HG03575 (cell line): ENCODE results near the gene PKDCC.
"Not testable (repeated sequence)": the region's sequence is repeated elsewhere in the genome, so short reads cannot be mapped to it uniquely, and the experiment has no call there.

Source experiments
- ATAC-seq: cut with Tn5 transposase; IDR thresholded peaks from one replicate; pipeline ENCODE4 v1.9.1; 2021; ENCODE audit not compliant: unreplicated experiment, insufficient number of reproducible peaks, low FRiP score; ENCODE audit errors: extremely low read depth

The PKDCC gene

DNA sequence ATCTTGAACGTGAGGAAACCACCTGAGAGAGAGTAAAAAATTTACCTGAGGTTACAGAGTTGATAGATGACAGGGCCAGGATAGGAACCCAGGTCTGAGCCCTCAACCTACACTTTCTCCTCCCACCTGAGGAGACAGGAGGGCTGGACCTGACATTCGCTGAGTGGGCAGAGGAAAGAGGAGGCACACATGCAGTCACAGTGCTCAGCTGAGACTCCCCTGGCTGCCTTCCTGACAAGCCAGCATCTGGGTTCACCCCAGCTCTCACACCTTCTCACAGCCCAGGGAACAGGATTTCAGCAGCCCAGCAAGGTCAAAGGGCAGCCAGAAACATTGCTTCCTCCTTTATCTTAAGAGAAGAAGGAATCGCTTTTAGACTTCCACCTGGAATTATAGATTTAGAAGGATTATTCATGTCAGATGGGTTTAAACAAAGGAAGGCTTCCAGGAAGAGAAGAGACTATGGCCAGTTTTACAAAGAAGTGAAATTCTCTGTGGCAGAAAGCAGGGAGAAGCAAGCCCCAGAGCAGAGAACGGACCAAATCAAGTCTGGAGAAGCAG is 18.1 kb upstream of the PKDCC start:
- ATAC-seq, result no peak

DNA sequence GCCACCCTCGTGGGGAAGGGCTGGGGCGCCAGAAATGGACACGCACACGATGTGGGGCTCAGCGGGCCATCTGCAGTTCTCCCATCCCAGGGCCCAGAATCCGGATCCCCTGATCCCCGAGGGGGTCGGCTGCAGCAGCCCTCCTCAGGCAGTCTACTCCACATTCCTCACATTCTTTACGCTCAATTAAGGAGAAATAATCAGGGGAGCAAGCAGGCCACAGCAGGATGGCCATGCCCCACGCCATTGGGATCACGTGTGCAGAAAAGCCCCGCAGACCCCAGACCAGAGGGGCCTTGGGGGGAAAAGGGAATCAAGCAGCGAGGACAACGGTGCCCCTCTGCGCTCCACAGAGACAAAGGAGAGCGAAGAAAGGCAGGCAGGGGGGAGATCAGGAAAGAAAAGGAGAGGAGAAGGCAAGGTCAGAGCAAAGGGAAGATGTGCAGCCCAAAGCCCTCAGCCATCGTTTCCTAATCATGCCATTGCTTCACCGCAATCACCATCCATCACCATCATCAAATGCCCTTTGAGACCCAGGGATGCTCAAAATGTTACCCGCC is 17.5 kb upstream of the PKDCC start:
- ATAC-seq, result no peak

DNA sequence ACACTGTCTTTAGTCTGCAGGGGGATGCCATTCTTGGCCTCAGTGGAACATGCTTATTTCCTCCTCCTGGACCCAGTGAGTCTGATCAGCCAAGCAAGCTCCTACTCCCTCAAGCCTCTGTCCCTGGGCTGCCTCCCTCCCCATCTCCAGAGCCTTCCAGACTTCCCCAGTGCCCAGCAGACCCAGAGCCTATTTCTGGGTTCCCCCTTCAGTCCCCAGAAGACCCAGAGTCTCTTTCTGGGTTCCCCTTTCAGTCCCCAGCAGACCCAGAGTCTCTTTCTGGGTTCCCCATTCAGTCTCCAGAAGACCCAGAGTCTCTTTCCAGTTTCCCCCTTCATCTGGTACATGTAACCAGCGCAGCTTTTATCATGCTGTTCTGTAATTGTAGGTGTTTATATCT is 17.0 kb upstream of the PKDCC start:
- no peak for ATAC-seq

DNA sequence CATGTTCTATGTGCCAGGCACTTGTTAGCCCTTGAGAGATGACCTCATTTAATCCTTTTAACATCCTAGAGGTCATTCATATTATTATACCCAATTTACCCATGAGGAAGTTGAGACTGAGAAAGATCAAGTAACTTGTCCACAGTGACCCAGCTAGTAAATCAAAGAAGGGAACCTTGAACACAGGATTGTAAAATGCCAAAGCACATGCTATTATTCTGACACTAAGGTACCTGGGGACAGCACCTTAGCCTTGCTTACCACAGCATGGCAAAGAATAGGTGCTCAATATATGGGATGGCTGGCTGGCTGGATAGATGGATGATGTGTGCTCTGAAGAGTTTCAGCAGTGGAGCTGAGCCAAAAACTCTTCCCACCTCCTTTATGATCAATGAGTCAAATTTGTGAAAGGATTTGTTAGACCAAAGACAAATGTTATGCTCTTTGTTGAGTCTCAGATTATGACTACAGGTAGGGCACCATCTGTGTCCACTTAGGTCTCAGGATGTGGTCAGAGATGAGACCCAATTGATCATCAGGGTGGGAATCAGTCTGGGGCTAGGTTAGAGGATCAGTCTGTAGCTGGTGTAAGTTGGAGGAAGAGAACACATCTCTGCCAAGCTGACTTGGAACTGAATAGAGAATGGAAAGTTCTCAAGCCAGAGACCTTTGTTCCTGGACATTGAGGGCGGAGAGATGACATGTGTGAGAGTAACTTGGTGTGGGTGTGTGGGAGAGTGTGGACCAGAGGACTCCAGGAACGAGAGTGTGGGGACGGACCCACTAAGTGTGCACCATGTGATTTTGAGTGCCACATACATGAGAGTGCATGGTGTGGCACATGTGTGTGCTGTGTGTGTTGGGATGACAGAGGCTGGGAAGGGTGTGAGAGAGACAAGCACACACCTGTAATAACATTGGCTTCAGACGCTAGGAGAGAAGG is 16.3 kb upstream of the PKDCC start:
- no peak for ATAC-seq

DNA sequence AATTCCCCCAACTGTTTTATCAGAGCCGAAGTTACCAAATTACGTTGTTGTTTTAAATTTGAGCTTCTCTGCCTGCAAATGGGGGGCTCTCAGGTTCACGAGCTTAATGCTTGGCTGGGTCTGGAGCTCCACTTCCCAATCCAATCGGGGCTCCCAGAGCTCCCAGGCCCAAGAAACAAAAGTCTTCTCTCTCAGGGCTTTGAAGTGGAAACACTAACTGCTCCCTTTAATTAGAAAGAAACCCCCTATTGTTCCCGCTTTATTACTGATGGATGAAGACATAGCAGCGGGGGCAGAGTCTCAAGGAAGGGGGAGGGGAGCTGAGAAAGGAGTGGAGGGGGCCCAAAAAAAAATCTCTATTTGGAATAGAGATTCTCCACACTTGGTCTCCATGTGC is 15.6 kb upstream of the PKDCC start:
- ATAC-seq, result no peak

DNA sequence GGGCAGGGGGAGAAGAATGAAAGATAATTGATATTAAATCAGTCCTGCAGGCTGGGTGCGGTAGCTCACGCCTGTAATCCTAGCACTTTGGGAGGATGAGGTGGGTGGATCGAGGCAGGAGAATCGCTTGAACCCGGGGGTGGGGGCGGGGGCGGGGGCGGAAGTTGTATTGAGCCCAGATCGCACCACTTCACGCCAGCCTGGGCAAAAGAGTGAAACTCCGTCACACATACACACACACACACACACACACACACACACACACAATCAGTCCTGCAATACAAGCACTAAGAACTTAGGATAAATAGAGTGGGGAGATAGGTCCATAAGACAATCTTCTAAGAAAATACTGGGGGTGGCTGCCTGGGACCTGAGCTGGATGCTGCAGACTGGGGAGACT is 15.1 kb upstream of the PKDCC start:
- ATAC-seq, result no peak

DNA sequence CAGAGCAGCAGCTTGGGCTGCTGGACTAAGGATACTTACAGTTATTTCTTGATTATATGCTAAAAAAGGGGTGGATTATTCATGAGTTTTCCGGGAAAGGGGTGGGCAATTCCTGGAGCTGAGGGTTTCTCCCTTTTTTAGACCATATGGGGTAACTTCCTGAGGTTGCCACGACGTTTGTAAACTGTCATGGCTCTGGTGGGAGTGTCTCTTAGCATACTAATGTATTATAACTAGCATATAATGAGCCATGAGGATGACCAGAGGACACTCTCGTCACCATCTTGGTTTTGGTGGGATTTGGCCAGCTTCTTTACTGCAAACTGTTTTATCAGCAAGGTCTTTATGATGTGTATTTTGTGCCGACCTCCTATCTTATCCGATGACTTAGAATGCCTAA is 13.7 kb upstream of the PKDCC start:
- ATAC-seq, result not testable (repeated sequence)

DNA sequence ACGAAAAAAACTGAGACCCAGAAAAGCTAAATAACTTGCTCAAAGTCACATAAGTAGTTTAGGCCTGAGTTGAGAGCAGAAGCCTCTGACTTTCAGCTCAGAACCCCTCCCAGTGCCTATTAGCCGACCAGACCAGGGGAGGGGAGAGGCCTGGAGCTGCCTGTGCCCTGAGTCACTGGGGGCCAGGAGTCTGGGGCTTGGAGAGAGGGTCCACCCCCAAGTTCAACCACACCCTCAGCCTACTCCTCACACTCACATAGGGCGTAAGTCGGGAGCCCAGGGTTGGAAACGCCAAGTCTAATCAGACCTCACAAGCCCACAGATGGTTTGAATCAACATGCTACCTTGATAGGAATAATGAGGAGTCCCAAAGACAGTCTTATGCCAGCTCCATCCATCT is 12.6 kb upstream of the PKDCC start:
- no peak for ATAC-seq

DNA sequence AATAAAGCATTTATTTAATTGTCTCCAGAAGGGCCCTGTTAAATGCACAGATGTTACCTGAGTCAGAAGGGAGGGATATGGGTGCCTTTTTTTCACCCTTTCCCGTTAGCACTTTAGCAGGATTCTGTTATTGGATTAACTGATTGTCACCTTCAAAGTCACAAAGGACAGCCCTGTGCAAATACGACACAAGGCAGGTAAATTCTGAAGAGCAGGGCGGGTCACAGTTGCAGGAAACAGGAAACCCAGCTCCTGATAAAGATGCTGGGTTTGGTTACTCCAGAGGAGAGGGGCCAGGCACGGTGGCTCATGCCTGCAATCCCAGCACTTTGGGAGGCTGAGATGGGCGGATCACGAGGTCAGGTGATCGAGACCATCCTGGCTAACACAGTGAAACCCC is 11.4 kb upstream of the PKDCC start:
- no peak for ATAC-seq

DNA sequence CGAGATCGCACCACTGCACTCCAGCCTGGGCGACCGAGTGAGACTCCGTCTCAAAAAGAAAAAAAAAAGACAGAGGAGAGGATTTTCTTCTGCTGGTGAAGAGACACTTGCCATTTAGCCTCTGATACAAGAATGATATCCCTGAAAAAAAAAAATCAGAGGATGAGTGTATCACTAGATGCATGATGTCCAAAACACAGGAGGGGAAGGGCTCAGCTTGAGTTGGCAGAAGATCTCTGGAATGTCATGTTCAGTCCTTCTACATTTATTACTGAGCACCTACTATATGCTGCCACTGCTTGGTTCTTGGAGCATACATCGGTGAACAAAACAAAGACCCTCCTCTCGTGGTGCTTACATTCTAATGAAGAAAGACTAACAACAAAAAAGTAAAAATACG is 10.9 kb upstream of the PKDCC start:
- ATAC-seq, result no peak

DNA sequence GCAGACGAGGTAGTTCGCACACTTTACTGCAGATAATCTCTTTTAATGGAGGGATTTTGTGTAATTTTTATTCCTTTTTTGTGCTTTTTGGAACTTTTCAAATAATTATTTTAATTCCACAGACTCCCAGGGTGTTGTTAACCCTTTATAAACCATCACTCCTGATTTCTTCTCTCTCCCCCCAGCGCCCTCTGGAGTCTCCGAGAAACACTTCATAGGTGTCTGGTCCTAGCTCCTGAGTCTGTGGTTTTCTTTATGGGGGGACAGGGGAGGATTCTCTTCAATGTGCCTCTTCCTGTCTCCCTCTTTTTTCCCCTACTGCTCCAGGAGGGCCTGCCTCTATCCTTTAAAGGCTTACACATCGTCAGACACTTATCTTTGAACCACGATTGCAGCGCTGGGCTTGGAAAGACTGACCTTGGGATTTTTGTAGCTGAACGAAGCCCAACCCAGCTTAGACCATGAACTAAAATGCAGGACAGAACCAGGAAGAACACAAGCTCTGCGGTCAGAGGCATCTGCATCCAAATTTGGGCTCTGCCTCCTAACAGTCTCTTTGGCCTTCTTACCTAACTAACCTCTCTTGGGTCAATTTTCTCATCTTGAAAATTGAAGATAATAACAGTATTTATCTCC is 7.1 kb upstream of the PKDCC start:
- no peak for ATAC-seq

DNA sequence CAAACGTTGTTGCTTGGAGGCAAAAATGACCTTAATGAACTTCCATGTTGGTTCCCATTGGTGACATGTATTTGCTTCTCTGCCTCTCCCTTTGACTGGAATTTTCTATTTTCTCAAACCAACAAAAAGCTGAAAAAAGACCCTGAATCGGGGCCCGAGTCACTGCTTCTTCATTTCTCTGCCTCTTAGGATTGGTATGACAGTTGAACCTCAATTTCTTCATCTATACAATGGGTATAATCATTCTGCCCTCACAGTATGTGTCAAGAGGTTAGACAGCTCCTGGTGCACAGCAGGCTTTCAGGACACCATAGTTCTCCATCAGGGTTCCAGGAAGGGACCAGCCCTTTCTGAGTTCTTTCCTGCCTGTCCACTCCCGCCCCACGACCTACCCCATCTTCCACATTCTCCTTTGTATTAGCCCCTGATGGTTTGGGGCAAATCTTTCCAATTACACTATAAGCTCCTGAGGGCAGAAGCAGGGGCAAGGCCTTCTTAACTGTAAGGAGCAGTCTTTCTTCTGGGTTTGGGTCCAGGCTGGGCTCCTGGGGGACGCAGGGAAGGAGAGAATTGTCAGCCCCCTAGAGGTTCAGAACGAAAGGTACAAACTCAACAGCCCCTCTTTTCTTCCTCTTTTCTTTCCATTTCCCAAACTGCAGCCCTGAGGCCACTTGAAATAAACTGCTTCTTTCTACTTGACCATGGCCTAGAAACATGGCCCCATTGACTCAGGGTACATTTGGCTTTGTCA is 6.3 kb upstream of the PKDCC start:
- ATAC-seq, result no peak

DNA sequence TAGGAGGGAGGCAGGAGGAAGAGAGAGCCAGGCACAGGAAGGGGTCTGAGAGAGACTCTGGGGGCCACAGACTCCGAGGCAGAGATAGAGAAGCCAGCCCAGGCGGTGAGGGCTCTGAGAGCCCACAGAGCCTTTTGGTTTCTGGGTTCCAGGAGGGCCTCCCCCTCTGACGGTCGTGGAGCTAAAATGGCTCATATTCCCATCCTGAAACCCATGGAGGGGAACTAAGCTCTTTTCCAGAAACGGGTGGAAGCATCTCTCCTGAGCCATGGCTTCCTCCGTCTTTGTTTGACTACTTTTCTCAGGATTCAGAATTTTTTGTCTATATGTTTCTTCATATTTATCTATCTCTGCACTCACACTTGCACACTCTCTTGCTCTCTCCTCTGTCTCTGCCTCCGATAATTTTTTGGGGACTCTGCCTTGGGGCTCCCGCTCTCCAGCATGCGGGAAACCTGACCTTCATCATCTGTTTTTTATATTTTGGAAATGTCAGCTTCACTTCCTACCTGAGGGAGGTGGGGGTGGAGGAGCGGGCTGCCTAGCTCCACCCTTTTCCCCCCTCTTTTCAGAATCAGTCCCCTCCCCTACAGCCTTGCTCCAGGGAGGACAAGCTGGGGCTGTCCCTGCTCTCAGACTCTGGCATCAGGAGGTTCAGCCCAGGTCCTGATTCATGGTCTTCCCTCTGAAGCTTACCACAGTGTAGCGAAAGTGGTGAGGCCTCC is 5.0 kb upstream of the PKDCC start:
- ATAC-seq, result no peak

DNA sequence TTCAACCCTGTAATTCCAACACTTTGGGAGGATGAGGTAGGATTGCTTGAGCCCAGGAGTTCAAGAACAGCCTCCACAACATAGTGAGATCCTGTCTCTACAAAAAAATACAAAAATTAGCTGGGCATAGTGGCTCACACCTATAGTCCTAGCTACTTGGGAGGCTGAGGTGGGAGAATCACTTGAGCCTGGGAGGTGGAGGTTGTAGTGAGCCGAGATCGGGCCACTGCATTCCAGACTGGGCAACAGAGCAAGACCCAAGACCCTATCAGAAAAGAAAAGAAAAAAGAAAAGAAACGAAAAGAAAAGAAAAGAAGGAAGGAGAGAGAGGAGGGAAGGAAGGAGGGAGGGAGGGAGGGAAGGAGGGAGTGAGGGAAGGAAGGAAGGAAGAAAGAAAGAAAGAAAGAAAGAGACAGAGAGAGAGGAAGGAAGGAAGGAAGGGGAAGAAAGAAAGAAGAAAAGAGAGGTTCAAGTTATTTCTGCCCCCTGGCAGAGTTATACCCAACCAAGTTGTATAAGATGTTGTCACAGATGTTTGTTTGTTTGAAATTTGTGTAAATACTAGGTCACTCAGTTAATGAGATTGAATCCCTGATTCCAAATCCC is 3.9 kb upstream of the PKDCC start:
- no peak for ATAC-seq

DNA sequence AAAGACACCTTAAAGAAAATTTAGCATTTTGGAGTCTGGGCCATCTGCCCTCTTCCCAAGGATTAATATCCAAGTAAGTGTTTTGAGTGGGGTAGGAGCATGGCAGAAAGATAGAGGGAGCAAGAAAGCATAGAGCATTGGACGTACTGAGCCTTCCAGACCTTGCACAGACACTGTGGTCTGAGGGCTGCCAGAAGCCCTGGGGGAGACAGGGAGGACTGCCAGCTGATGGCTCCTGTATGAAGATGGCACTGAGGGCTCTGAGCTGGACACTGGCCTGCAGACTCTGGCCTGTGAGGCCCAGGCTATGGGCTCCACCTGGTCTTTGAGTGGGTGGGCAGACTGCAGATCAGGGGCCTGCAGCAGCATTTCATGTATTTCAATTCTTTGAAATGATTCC is 2.9 kb upstream of the PKDCC start:
- ATAC-seq, result no peak

DNA sequence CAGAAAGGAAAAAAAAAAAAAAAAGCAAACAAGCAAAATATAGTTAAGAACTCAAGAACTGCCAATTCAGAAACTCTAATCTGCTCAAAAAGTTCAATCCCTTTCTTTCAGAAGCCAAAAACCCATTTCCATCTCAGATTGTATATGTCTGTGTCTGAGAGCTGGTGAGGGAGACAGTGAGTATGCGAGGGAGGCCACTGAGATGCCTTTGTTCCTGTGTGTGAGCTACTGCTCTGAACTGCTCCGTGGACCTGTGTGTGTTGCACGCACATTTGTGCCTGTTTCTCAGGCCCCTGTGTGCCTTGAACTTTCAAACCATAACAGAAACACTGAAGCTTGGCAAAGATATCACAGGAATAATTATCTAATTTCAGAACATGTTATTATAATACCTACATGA is 2.5 kb upstream of the PKDCC start:
- no peak for ATAC-seq

DNA sequence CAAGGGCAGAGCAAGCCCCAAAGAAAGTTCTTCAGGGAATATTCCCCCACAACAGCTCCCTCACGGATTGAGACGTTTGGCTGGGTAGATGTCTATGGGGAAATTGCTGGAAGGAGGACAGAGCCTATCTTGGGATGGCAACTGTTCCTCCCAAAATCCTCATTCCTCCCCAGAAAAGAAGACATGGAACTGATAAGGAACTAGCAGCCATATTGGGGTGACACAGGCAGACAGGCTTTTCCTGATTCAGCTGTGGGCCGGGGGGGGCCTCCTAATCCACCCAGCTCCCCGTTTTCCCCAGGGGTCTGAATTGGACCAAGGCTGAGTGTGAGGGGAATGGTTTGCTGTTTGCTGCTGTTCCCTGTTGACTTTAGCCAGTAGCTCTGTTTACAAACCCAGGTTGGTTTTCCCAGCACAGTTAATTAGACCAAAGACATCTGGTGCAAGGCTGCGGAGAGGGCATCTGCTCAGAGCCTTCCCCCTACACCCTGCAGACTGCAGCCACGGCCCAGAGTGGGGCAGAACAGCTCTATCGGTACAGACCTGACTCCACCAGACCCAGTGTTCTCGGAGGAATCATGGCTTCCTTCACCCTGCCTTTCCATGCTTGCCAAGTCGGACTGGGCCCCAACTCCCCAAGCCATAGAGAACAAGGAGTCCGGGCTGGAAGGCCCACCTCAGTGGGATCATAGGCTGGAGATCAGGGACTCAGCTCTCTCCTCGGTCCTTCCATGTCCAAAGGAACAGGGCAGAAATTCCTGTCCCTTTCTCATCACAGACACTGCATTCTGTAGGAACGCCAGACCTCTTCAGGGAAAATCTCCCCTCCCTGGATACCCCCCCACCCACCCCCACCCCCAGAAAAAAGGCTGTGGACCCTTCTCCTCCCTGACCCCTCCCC is 1.7 kb upstream of the PKDCC start:
- no peak for ATAC-seq
